Neural cell (in vitro differentiated cells): ENCODE results near the gene ITGAD. TPM values are rescaled to one million over a fixed set of nuclear protein-coding genes. Genes with fewer than 3 reads are reported as not detected.

Source experiments
- H2AFZ ChIP-seq: fragments of 200-600, 300-800 bp; sonication (generic), shearing (Covaris generic); 2 replicates; pipeline ENCODE4 v1.6.0; 2014; ENCODE audit warnings: low read depth, mild to moderate bottlenecking, antibody characterized with exemption, low read length, moderate library complexity
- H3F3A ChIP-seq: fragments of 200-600 bp; shearing (Covaris generic); 2 replicates; pipeline ENCODE4 v1.6.1; 2016; ENCODE audit warnings: mild to moderate bottlenecking, moderate library complexity, mixed read lengths, antibody characterized with exemption, low read length; ENCODE audit not compliant: insufficient read depth, poor library complexity, severe bottlenecking
- H3K27ac ChIP-seq: fragments of 200-600, 300-800 bp; sonication (generic), shearing (Covaris generic); 2 replicates; pipeline ENCODE4 v1.5.1; 2014; ENCODE audit warnings: mild to moderate bottlenecking, low read length, moderate library complexity
- H3K27me3 ChIP-seq: fragments of 300-800, 200-600 bp; sonication (generic), shearing (Covaris generic); 2 replicates; pipeline ENCODE4 v1.6.0; 2014; ENCODE audit warnings: mild to moderate bottlenecking, low read depth, low read length, moderate library complexity; ENCODE audit not compliant: insufficient read depth
- H3K36me3 ChIP-seq: fragments of 300-800, 200-600 bp; sonication (generic), shearing (Covaris generic); 2 replicates; pipeline ENCODE4 v1.5.1; 2014; ENCODE audit warnings: mild to moderate bottlenecking, antibody characterized with exemption, low read length, moderate library complexity; ENCODE audit not compliant: insufficient read depth
- H3K4me2 ChIP-seq: fragments of 300-800, 200-600 bp; sonication (generic), shearing (Covaris generic); 2 replicates; pipeline ENCODE4 v1.6.0; 2014; ENCODE audit warnings: mild to moderate bottlenecking, low read length
- H3K4me3 ChIP-seq: fragments of 300-800, 200-600 bp; sonication (generic), shearing (Covaris generic); 2 replicates; pipeline ENCODE4 v1.5.1; 2014; ENCODE audit warnings: mild to moderate bottlenecking, low read length, moderate library complexity
- H3K79me2 ChIP-seq: fragments of 200-600 bp; shearing (Covaris generic); replicated peaks from 2 replicates; pipeline ENCODE4 v1.6.0; 2014; ENCODE audit warnings: mild to moderate bottlenecking, low read length, moderate library complexity; ENCODE audit not compliant: insufficient read depth
- H3K9ac ChIP-seq: fragments of 300-800, 200-600 bp; sonication (generic), shearing (Covaris generic); 2 replicates; pipeline ENCODE4 v1.6.1; 2016; ENCODE audit warnings: mild to moderate bottlenecking, low read length, mixed read lengths
- H3K9me2 ChIP-seq: fragments of 200-600 bp; shearing (Covaris generic); 2 replicates; pipeline ENCODE4 v1.6.1; 2016; ENCODE audit warnings: mild to moderate bottlenecking, low read length, mixed read lengths; ENCODE audit not compliant: insufficient read depth
- H3K9me3 ChIP-seq: fragments of 200-600, 300-800 bp; sonication (generic), shearing (Covaris generic); 2 replicates; pipeline ENCODE4 v1.6.1; 2016; ENCODE audit warnings: mild to moderate bottlenecking, mixed run types, low read length, moderate library complexity, mixed read lengths
- H4K20me1 ChIP-seq: fragments of 200-600 bp; shearing (Covaris generic); 2 replicates; pipeline ENCODE4 v1.6.1; 2016; ENCODE audit warnings: mild to moderate bottlenecking, mixed run types; ENCODE audit not compliant: insufficient read depth
- EP300 ChIP-seq: fragments of 450-650 bp; conservative IDR thresholded peaks from 2 replicates; pipeline ENCODE4 v1.6.1; 2014; ENCODE audit warnings: antibody characterized with exemption, mild to moderate bottlenecking, moderate library complexity; ENCODE audit not compliant: poor library complexity, severe bottlenecking
- EZH2 ChIP-seq: fragments of 200-600, 300-800 bp; shearing (Covaris generic), sonication (generic); IDR thresholded peaks from 2 replicates; pipeline ENCODE4 v1.6.1; 2014; ENCODE audit warnings: antibody characterized with exemption, low read length, borderline replicate concordance, mild to moderate bottlenecking; ENCODE audit not compliant: insufficient read depth, poor library complexity, severe bottlenecking
- MXI1 ChIP-seq: fragments of 450-650 bp; conservative IDR thresholded peaks from 2 replicates; pipeline ENCODE4 v1.6.1; 2014; ENCODE audit warnings: antibody characterized with exemption, mild to moderate bottlenecking; ENCODE audit not compliant: poor library complexity, severe bottlenecking
- POLR2AphosphoS5 ChIP-seq: IDR thresholded peaks from 2 replicates; pipeline ENCODE4 v1.6.1; 2012
- RAD21 ChIP-seq: fragments of 450-650 bp; conservative IDR thresholded peaks from 2 replicates; pipeline ENCODE4 v1.6.1; 2014; ENCODE audit warnings: antibody characterized with exemption, mild to moderate bottlenecking, moderate library complexity
- SMC3 ChIP-seq: fragments of 450-650 bp; conservative IDR thresholded peaks from 2 replicates; pipeline ENCODE4 v1.6.1; 2014; ENCODE audit warnings: antibody characterized with exemption, mild to moderate bottlenecking, moderate library complexity; ENCODE audit not compliant: poor library complexity
- TAF1 ChIP-seq: IDR thresholded peaks from 2 replicates; pipeline ENCODE4 v1.6.1; 2012; ENCODE audit warnings: low read depth
- polyA plus RNA-seq: library from polyadenylated mRNA; depleted of rRNA; stranded (reverse); fragments of >200 nt; gene quantifications from 2 replicates; pipeline ENCODE4 v1.2.3, GENCODE V29; 2014
- TF ChIP-seq, protein P1 (sequence below): fragments of 450-650 bp; IDR thresholded peaks from 2 replicates; pipeline ENCODE4 v1.5.1; 2014; ENCODE audit warnings: antibody characterized with exemption, mild to moderate bottlenecking, moderate library complexity; ENCODE audit not compliant: poor library complexity, severe bottlenecking
- TF ChIP-seq, protein P2 (sequence below): IDR thresholded peaks from 2 replicates; pipeline ENCODE4 v1.6.1; 2012; ENCODE audit warnings: borderline replicate concordance

ITGAD gene
- polyA plus RNA-seq, 1 donor from 2014 or later, result not detected

DNA sequence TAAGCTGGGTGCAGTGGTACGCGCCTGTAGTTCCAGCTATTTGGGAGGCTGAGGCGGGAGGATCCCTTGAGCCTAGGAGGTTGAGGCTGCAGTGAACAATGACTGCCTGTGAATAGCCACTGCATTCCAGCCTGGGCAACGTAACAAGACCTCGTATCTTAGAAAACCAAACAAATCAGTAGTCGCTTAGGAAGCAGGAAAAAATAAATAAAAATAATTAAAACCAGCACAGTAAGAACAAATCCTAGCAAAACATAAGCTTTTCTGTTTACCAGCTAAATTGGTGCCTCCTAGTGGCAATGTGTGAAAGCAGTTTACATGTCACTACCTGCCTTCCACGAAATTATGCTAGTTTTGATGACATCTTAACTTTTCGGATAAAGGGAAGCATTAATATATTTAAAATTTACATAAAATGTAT lies 67.5 kb downstream of the ITGAD start:
- TF ChIP-seq SMC3, result peak; percentile 54
- TF ChIP-seq RAD21, result peak; percentile 42
- TF ChIP-seq, protein P1, sequence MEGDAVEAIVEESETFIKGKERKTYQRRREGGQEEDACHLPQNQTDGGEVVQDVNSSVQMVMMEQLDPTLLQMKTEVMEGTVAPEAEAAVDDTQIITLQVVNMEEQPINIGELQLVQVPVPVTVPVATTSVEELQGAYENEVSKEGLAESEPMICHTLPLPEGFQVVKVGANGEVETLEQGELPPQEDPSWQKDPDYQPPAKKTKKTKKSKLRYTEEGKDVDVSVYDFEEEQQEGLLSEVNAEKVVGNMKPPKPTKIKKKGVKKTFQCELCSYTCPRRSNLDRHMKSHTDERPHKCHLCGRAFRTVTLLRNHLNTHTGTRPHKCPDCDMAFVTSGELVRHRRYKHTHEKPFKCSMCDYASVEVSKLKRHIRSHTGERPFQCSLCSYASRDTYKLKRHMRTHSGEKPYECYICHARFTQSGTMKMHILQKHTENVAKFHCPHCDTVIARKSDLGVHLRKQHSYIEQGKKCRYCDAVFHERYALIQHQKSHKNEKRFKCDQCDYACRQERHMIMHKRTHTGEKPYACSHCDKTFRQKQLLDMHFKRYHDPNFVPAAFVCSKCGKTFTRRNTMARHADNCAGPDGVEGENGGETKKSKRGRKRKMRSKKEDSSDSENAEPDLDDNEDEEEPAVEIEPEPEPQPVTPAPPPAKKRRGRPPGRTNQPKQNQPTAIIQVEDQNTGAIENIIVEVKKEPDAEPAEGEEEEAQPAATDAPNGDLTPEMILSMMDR, result peak; percentile 66
- TF ChIP-seq TAF1, result no peak
- no peak for TF ChIP-seq POLR2AphosphoS5
- no peak for TF ChIP-seq EZH2
- TF ChIP-seq EP300, result no peak
- TF ChIP-seq, protein P2, sequence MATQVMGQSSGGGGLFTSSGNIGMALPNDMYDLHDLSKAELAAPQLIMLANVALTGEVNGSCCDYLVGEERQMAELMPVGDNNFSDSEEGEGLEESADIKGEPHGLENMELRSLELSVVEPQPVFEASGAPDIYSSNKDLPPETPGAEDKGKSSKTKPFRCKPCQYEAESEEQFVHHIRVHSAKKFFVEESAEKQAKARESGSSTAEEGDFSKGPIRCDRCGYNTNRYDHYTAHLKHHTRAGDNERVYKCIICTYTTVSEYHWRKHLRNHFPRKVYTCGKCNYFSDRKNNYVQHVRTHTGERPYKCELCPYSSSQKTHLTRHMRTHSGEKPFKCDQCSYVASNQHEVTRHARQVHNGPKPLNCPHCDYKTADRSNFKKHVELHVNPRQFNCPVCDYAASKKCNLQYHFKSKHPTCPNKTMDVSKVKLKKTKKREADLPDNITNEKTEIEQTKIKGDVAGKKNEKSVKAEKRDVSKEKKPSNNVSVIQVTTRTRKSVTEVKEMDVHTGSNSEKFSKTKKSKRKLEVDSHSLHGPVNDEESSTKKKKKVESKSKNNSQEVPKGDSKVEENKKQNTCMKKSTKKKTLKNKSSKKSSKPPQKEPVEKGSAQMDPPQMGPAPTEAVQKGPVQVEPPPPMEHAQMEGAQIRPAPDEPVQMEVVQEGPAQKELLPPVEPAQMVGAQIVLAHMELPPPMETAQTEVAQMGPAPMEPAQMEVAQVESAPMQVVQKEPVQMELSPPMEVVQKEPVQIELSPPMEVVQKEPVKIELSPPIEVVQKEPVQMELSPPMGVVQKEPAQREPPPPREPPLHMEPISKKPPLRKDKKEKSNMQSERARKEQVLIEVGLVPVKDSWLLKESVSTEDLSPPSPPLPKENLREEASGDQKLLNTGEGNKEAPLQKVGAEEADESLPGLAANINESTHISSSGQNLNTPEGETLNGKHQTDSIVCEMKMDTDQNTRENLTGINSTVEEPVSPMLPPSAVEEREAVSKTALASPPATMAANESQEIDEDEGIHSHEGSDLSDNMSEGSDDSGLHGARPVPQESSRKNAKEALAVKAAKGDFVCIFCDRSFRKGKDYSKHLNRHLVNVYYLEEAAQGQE, result no peak
- no peak for TF ChIP-seq MXI1
- H3K4me2 ChIP-seq, result peak overlapping the region; percentile 98
- no peaks in the 10 kb centered on the region for H3K9me2 ChIP-seq
- no peaks in the 10 kb centered on the region for H3K9me3 ChIP-seq
- no peaks in the 10 kb centered on the region for H3K36me3 ChIP-seq
- H3K4me3 ChIP-seq, result peak overlapping the region; percentile 99
- peak overlapping the region; percentile 98 for H3K9ac ChIP-seq
- peaks cover 8% of the 10 kb centered on the region for H3F3A ChIP-seq
- peak overlapping the region; percentile 92 for H2AFZ ChIP-seq
- H4K20me1 ChIP-seq, result no peaks in the 10 kb centered on the region
- peak overlapping the region; percentile 95 for H3K27ac ChIP-seq
- no peaks in the 10 kb centered on the region for H3K27me3 ChIP-seq
- peaks cover 22% of the 10 kb centered on the region for H3K79me2 ChIP-seq

DNA sequence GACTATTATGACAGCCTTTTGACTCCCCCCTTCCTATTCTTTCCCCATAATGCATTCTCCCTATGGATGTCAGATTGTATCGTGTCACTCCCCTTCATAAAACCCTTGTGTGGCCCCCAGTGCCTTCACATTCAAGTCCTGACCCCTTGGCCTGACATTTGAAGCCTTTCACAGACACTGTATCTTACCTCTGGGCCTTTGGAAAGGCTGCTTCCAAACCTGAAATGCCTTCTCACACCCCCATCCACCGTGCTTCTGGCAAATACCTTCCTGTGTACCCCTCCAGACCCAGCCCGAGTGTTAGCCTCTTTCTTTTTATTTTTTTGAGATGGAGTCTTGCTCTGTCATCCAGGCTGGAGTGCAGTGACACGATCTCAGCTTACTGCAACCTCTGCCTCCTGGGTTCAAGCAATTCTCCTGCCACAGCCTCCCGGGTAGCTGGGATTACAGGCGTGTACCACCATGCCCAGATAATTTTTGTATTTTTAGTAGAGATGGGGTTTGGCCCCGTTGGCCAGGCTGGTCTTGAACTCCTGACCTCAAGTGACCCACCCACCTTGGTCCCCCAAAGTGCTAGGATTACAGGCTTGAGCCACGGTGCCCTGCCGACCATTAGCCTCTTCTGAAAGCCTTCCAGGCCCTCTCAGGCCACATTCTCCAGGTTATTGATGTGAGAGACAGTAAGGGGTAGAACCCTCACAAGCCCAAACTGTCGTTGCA lies 68.2 kb downstream of the ITGAD start:
- H3K27me3 ChIP-seq, result no peaks in the 10 kb centered on the region
- H3K27ac ChIP-seq, result no peak overlapping the region
- H3K9me2 ChIP-seq, result no peaks in the 10 kb centered on the region
- no peaks in the 10 kb centered on the region for H3K36me3 ChIP-seq
- peaks cover 8% of the 10 kb centered on the region for H3F3A ChIP-seq
- H3K4me3 ChIP-seq, result no peak overlapping the region
- peaks cover 22% of the 10 kb centered on the region for H3K79me2 ChIP-seq
- TF ChIP-seq SMC3, result no peak
- TF ChIP-seq, protein P2, result no peak
- no peak for TF ChIP-seq EZH2
- TF ChIP-seq, protein P1, result no peak
- TF ChIP-seq MXI1, result no peak
- TF ChIP-seq EP300, result no peak
- TF ChIP-seq POLR2AphosphoS5, result no peak
- no peak for TF ChIP-seq RAD21
- no peak for TF ChIP-seq TAF1
- H2AFZ ChIP-seq, result no peak overlapping the region
- H3K4me2 ChIP-seq, result peak overlapping the region; percentile 98
- no peak overlapping the region for H3K9ac ChIP-seq
- H4K20me1 ChIP-seq, result no peaks in the 10 kb centered on the region
- H3K9me3 ChIP-seq, result no peaks in the 10 kb centered on the region
